H9 (cell line): ENCODE results near the gene RPLP1. TPM values are rescaled to one million over a fixed set of nuclear protein-coding genes. Genes with fewer than 3 reads are reported as not detected.

Source experiments
- DNase-seq: peaks from one replicate; pipeline ENCODE4 v3.0.0-alpha.2; 2017
- H2AFZ ChIP-seq: one replicate; pipeline ENCODE4 v1.6.1; 2013; ENCODE audit warnings: mild to moderate bottlenecking, low read length, control low read depth, moderate library complexity
- H2AK5ac ChIP-seq: 2 replicates; pipeline ENCODE4 v1.6.1; 2013; ENCODE audit warnings: low read length, control low read depth, mixed read lengths; ENCODE audit not compliant: insufficient read length
- H2BK120ac ChIP-seq: one replicate; pipeline ENCODE4 v1.6.1; 2013; ENCODE audit warnings: low read depth, mild to moderate bottlenecking, low read length, control low read depth, inconsistent platforms; ENCODE audit not compliant: poor library complexity, severe bottlenecking
- H2BK12ac ChIP-seq: 2 replicates; pipeline ENCODE4 v1.6.1; 2013; ENCODE audit warnings: low read length, control low read depth, mixed read lengths, low read depth; ENCODE audit not compliant: insufficient read length
- H2BK15ac ChIP-seq: 2 replicates; pipeline ENCODE4 v1.6.1; 2013; ENCODE audit warnings: low read depth, low read length, control low read depth
- H2BK20ac ChIP-seq: one replicate; pipeline ENCODE4 v1.6.1; 2013; ENCODE audit warnings: low read depth, mild to moderate bottlenecking, low read length, control low read depth, inconsistent platforms; ENCODE audit not compliant: poor library complexity, severe bottlenecking
- H2BK5ac ChIP-seq: 2 replicates; pipeline ENCODE4 v1.6.1; 2013; ENCODE audit warnings: low read length, control low read depth, mixed read lengths; ENCODE audit not compliant: insufficient read length
- H3K14ac ChIP-seq: 2 replicates; pipeline ENCODE4 v1.6.1; 2013; ENCODE audit warnings: low read length, control low read depth; ENCODE audit not compliant: insufficient read depth
- H3K18ac ChIP-seq: 2 replicates; pipeline ENCODE4 v1.6.1; 2013; ENCODE audit warnings: low read depth, mild to moderate bottlenecking, mixed read lengths, low read length, control low read depth; ENCODE audit not compliant: insufficient read length
- H3K23ac ChIP-seq: 2 replicates; pipeline ENCODE4 v1.6.1; 2013; ENCODE audit warnings: low read length, control low read depth, mixed read lengths, low read depth; ENCODE audit not compliant: insufficient read length
- H3K23me2 ChIP-seq: 2 replicates; pipeline ENCODE4 v1.6.1; 2013; ENCODE audit warnings: low read depth, mild to moderate bottlenecking, mixed read lengths, low read length, control low read depth; ENCODE audit not compliant: insufficient read length, poor library complexity, severe bottlenecking
- H3K27ac ChIP-seq: 2 replicates; pipeline ENCODE4 v1.5.1; 2013; ENCODE audit warnings: low read length, control low read depth, mixed read lengths, low read depth; ENCODE audit not compliant: insufficient read length
- H3K27me3 ChIP-seq: 2 replicates; pipeline ENCODE4 v1.6.1; 2013; ENCODE audit warnings: low read length, control low read depth, inconsistent platforms; ENCODE audit not compliant: insufficient read depth
- H3K4ac ChIP-seq: 2 replicates; pipeline ENCODE4 v1.6.1; 2013; ENCODE audit warnings: low read depth, mild to moderate bottlenecking, control low read depth, inconsistent platforms, low read length, moderate library complexity
- H3K4me1 ChIP-seq: 2 replicates; pipeline ENCODE4 v1.6.1; 2013; ENCODE audit warnings: low read length, control low read depth, inconsistent platforms; ENCODE audit not compliant: insufficient read depth
- H3K4me2 ChIP-seq: 2 replicates; pipeline ENCODE4 v1.6.1; 2013; ENCODE audit warnings: low read length, control low read depth, mixed read lengths; ENCODE audit not compliant: insufficient read length, insufficient read depth
- H3K56ac ChIP-seq: 2 replicates; pipeline ENCODE4 v1.6.1; 2013; ENCODE audit warnings: low read depth, mild to moderate bottlenecking, mixed read lengths, low read length, control low read depth; ENCODE audit not compliant: insufficient read length
- H3K79me1 ChIP-seq: 2 replicates; pipeline ENCODE4 v1.6.1; 2013; ENCODE audit warnings: low read depth, mild to moderate bottlenecking, moderate library complexity, low read length, control low read depth, inconsistent platforms; ENCODE audit not compliant: insufficient read depth, poor library complexity, severe bottlenecking
- H3K79me2 ChIP-seq: 2 replicates; pipeline ENCODE4 v1.6.1; 2013; ENCODE audit warnings: low read length, control low read depth, inconsistent platforms; ENCODE audit not compliant: insufficient read depth
- H3K9ac ChIP-seq: 2 replicates; pipeline ENCODE4 v1.6.1; 2013; ENCODE audit warnings: low read length, control low read depth, mixed read lengths; ENCODE audit not compliant: insufficient read length; ENCODE audit errors: extremely low read depth
- H3K9me3 ChIP-seq: one replicate; pipeline ENCODE4 v1.6.1; 2013; ENCODE audit warnings: low read depth, low read length, inconsistent platforms; ENCODE audit not compliant: control insufficient read depth
- H3T11ph ChIP-seq: one replicate; pipeline ENCODE4 v1.6.1; 2013; ENCODE audit warnings: mild to moderate bottlenecking, low read length, control low read depth, inconsistent platforms
- H4K20me1 ChIP-seq: one replicate; pipeline ENCODE4 v1.6.1; 2013; ENCODE audit not compliant: control insufficient read depth, insufficient read length, insufficient read depth
- H4K5ac ChIP-seq: 2 replicates; pipeline ENCODE4 v1.6.1; 2013; ENCODE audit warnings: low read depth, mild to moderate bottlenecking, mixed read lengths, low read length, control low read depth; ENCODE audit not compliant: insufficient read length
- H4K8ac ChIP-seq: replicated peaks from 2 replicates; pipeline ENCODE4 v1.6.1; 2013; ENCODE audit warnings: low read length, control low read depth, mixed read lengths, low read depth; ENCODE audit not compliant: insufficient read length
- H4K91ac ChIP-seq: 2 replicates; pipeline ENCODE4 v1.6.1; 2013; ENCODE audit warnings: low read depth, mild to moderate bottlenecking, moderate library complexity, mixed read lengths, low read length, control low read depth; ENCODE audit not compliant: insufficient read length
- H3K27ac Mint-ChIP-seq, 3 experiments: 2 replicates in 2 of 3; 3 replicates in 1 of 3; pipeline ENCODE4 v1.8.0; 2020 to 2021; ENCODE audit warnings: mixed read lengths in 3 of 3, mild to moderate bottlenecking in 1 of 3, moderate library complexity in 1 of 3
- H3K27me3 Mint-ChIP-seq: 2 replicates; pipeline ENCODE4 v1.8.0; 2021; ENCODE audit warnings: low read depth, mild to moderate bottlenecking, moderate library complexity, mixed read lengths
- H3K36me3 Mint-ChIP-seq, 3 experiments: 2 replicates in 2 of 3; 3 replicates in 1 of 3; pipeline ENCODE4 v1.8.0; 2020 to 2021; ENCODE audit warnings: low read depth in 3 of 3, mixed read lengths in 3 of 3; ENCODE audit not compliant: insufficient read depth in 1 of 3
- H3K4me1 Mint-ChIP-seq, 2 experiments: 2 replicates each; pipeline ENCODE4 v1.8.0; 2020; ENCODE audit warnings: mixed read lengths in 2 of 2
- H3K4me3 Mint-ChIP-seq, 2 experiments: 2 replicates in 1 of 2; 3 replicates in 1 of 2; pipeline ENCODE4 v1.8.0; 2020 to 2021; ENCODE audit warnings: mild to moderate bottlenecking in 2 of 2, mixed read lengths in 2 of 2, moderate library complexity in 1 of 2
- H3K9me3 Mint-ChIP-seq, 2 experiments: 2 replicates in 1 of 2; 3 replicates in 1 of 2; pipeline ENCODE4 v1.8.0; 2020; ENCODE audit warnings: mild to moderate bottlenecking in 2 of 2, mixed read lengths in 2 of 2, moderate library complexity in 1 of 2
- WGBS: extraction: QIAGEN DNeasy Blood & Tissue Kit; methylation state at CpG from one replicate; pipeline ENCODE4 v1.1.7; 2013; ENCODE audit warnings: missing lambda C conversion rate, low lambda C conversion rate, mixed read lengths; ENCODE audit not compliant: insufficient read length; ENCODE audit errors: extremely low coverage; 5-methylcytosine and 5-hydroxymethylcytosine counted together
- total RNA-seq: library from RNA; stranded (reverse); gene quantifications from 2 replicates; pipeline ENCODE4 v1.2.1, GENCODE V29; 2021
- TF ChIP-seq, protein P1 (sequence below): fragments of 200-600 bp; sonication (generic); conservative IDR thresholded peaks from 3 replicates; pipeline ENCODE4 v1.8.0; 2021; ENCODE audit warnings: antibody characterized with exemption, mild to moderate bottlenecking

Gene RPLP1
- total RNA-seq, 1 experiment from 2014 or later: 1,715 TPM

DNA sequence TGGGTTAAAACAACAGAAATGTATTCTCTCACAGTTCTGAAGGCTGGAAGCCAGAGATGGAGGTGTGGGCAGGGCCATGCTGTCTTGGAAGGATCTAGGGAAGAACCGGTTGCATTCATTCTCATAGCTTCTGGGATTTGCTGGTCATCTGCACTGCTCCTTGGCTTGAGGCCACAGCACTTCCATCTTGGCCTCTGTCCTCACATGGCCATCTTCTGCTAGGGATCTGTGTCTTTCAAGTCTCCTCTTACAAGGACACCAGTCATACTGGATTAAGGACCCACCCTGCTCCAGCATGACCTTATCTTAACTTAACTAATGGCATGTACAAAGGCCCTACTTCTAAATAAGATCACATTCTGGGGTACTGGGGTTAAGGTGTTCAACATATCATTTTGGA, 47.7 kb downstream of the RPLP1 start:
- Histone ChIP-seq H3T11ph (no peak overlapping the region), H3K18ac (no peak overlapping the region), H3K27me3 (no peaks in the 10 kb centered on the region), H4K8ac (no peak overlapping the region), H3K4ac (no peak overlapping the region), H2BK15ac (no peak overlapping the region), H3K27ac (no peak overlapping the region), H4K5ac (no peak overlapping the region), H4K91ac (no peak overlapping the region), H3K23ac (no peak overlapping the region), H2BK120ac (no peak overlapping the region), H3K23me2 (no peaks in the 10 kb centered on the region), H3K4me2 (no peak overlapping the region), H3K79me2 (peaks cover 2% of the 10 kb centered on the region; the same call in 1 of the 2 replicates), H3K56ac (no peak overlapping the region), H2AFZ (no peak overlapping the region), H3K79me1 (no peaks in the 10 kb centered on the region), H2BK5ac (no peak overlapping the region), H3K9me3 (no peaks in the 10 kb centered on the region), H2AK5ac (no peak overlapping the region), H2BK12ac (no peak overlapping the region), H2BK20ac (no peak overlapping the region), H3K4me1 (no peaks in the 10 kb centered on the region), H3K14ac (no peak overlapping the region), H4K20me1 (no peaks in the 10 kb centered on the region), H3K9ac (no peak overlapping the region)
- Mint-ChIP-seq H3K36me3 (no peaks in the 10 kb centered on the region), H3K27me3 (0 out of 2 replicates have a peak, but pooled peaks cover 1% of the 10 kb centered on the region), H3K9me3 (no peaks in the 10 kb centered on the region), H3K27ac (0 out of 7 replicates have a peak overlapping the region, but pooled peaks of 1 of the 3 experiments have one; percentile 1), H3K4me3 (no peak overlapping the region), H3K4me1 (peaks cover 13 to 24% of the 10 kb centered on the region in 2 experiments)
- WGBS: no CpG with 5 or more reads among the region's 1 CpG
- DNase-seq: no peak
- TF ChIP-seq, protein P1, sequence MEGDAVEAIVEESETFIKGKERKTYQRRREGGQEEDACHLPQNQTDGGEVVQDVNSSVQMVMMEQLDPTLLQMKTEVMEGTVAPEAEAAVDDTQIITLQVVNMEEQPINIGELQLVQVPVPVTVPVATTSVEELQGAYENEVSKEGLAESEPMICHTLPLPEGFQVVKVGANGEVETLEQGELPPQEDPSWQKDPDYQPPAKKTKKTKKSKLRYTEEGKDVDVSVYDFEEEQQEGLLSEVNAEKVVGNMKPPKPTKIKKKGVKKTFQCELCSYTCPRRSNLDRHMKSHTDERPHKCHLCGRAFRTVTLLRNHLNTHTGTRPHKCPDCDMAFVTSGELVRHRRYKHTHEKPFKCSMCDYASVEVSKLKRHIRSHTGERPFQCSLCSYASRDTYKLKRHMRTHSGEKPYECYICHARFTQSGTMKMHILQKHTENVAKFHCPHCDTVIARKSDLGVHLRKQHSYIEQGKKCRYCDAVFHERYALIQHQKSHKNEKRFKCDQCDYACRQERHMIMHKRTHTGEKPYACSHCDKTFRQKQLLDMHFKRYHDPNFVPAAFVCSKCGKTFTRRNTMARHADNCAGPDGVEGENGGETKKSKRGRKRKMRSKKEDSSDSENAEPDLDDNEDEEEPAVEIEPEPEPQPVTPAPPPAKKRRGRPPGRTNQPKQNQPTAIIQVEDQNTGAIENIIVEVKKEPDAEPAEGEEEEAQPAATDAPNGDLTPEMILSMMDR: no peak
